Gastrocnemius medialis (tissue), 4 donors: Measurements from ENCODE around the gene ISG20L2.

ENCODE experiments used
- POLR2A ChIP-seq, 2 donors: fragments of 450-650 bp; IDR thresholded peaks; one replicate each; pipeline ENCODE4 v1.6.1; 2017; ENCODE audit warnings: antibody characterized with exemption in 2 of 2, mild to moderate bottlenecking in 2 of 2, moderate library complexity in 2 of 2
- TF ChIP-seq, protein P1 (sequence below), 5 experiments: fragments of 450-650 bp in 3 of 5; fragments of 200-600 bp in 2 of 5; sonication (generic) in 2 of 5; IDR thresholded peaks in 4 of 5; conservative IDR thresholded peaks in 1 of 5; 1 replicate in 4 of 5; 2 replicates in 1 of 5; pipeline ENCODE4 v1.5.1; 2016 to 2019; ENCODE audit warnings: antibody characterized with exemption in 5 of 5, mild to moderate bottlenecking in 3 of 5, moderate library complexity in 3 of 5

DNA sequence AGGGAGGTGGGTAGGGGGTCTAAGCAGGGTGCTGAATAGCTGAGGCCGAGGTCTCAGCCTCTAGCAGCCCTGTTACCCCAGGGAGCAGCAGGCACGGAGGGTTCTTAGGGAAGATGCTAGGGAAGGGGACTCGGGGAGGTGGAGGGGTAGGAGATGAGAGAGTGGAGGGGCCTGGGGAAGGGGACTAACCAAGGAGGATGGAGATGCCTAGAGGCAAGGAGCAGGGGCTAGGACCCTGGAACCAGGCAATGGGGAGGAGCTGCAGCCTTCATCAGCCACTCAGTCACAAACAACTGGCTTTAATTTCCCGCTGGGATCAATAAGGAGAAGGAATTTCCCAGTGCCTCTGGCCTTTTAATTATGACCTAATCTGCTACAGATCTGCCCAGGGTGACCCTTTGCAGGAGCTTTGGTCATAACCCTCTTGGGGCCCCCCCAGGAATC is 20.3 kb downstream of the ISG20L2 start:
- TF ChIP-seq, protein P1, sequence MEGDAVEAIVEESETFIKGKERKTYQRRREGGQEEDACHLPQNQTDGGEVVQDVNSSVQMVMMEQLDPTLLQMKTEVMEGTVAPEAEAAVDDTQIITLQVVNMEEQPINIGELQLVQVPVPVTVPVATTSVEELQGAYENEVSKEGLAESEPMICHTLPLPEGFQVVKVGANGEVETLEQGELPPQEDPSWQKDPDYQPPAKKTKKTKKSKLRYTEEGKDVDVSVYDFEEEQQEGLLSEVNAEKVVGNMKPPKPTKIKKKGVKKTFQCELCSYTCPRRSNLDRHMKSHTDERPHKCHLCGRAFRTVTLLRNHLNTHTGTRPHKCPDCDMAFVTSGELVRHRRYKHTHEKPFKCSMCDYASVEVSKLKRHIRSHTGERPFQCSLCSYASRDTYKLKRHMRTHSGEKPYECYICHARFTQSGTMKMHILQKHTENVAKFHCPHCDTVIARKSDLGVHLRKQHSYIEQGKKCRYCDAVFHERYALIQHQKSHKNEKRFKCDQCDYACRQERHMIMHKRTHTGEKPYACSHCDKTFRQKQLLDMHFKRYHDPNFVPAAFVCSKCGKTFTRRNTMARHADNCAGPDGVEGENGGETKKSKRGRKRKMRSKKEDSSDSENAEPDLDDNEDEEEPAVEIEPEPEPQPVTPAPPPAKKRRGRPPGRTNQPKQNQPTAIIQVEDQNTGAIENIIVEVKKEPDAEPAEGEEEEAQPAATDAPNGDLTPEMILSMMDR (IDR thresholded peaks at IDR 0.05 in 4 of 5, conservative IDR thresholded peaks at IDR 0.05 in 1 of 5), result no peak
- no peak for TF ChIP-seq POLR2A (IDR thresholded peaks at IDR 0.05)
